Measurements from ENCODE around the gene SETBP1. TPM values are rescaled to one million over a fixed set of nuclear protein-coding genes. Genes with fewer than 3 reads are reported as not detected.

Gene SETBP1
- total and polyA plus RNA-seq, 2 of the 4 experiments (the other 2 are of a cell fraction), result 0.19 to 0.36 TPM

DNA sequence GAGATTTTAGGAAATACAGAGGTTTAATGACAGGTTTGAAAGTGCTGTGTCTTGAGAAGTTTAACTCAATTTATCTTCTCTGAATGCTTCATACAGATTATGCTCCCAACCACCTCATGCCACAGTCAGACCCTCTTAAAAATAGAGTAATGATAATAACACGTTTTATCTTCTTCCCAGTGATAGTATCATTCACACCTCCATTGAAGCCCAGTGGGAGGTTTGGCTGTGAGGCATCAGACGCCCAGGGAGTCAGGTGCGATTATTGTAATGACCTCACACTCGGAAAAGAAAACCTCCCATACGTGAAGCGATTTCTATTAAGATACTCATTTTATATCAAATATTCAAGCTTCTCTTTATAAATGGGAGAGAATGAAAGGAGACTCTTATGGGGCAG is 366.3 kb downstream of the SETBP1 start:
- H2BK120ac ChIP-seq (ENCODE audit: low read depth, low read length), result no peak overlapping the region
- H2AK9ac ChIP-seq (replicated peaks; ENCODE audit: low read depth, low read length, poor library complexity), result no peak overlapping the region
- ChIA-PET CTCF (no interaction called here), POLR2A (ENCODE audit: unreplicated experiment) (no interaction called here)
- no peaks in the 10 kb centered on the region for H3K9me3 ChIP-seq (ENCODE audit: control insufficient read depth, insufficient read depth, low read length)
- H4K8ac ChIP-seq (ENCODE audit: low read depth in 2 of 2, low read length in 2 of 2), result no peak overlapping the region
- no peak for DNase-seq
- no peak overlapping the region for H3K14ac ChIP-seq (replicated peaks; ENCODE audit: low read depth, low read length)
- BruUV-seq (replicated peaks), result no TSS peak
- ATAC-seq (ENCODE audit: low read depth), result no peak
- in situ Hi-C loops (cut with MboI; ENCODE audit: low sequenced_read_pairs) (no loop called here), intact Hi-C loops (cut with micrococcal nuclease) (no loop called here), dilution Hi-C loops (cut with HindIII; ENCODE audit: low sequenced_read_pairs, unreplicated experiment) (no loop called here)
- H2BK15ac ChIP-seq (ENCODE audit: low read depth, low read length), result no peak overlapping the region
- peaks cover 4% of the 10 kb centered on the region for H3K27me3 ChIP-seq (ENCODE audit: control insufficient read depth, insufficient read depth, low read length)
- H3K9me1 ChIP-seq (ENCODE audit: insufficient read depth, low read length), result no peaks in the 10 kb centered on the region; the same call in 1 of the 2 replicates
- WGBS, 2 experiments (ENCODE audit: extremely low coverage in 2 of 2, insufficient read length in 1 of 2), result no CpG with 5 or more reads among the region's 6 CpGs
- peaks cover 7% of the 10 kb centered on the region for H3K4me1 ChIP-seq (ENCODE audit: control insufficient read depth, insufficient read depth, low read length)
- no peak overlapping the region for H3K56ac ChIP-seq (ENCODE audit: extremely low read depth, insufficient read depth, low read length)
- no peak overlapping the region for H2AK5ac ChIP-seq (ENCODE audit: low read depth, low read length)
- no peak overlapping the region for H3K27ac ChIP-seq (ENCODE audit: insufficient read depth, low read length)
- TF ChIP-seq RCOR1 (IDR thresholded peaks at IDR 0.05; ENCODE audit: insufficient replicate concordance, low read length) (no peak), SMC3 (IDR thresholded peaks at IDR 0.05; ENCODE audit: low read depth, low read length) (no peak), CEBPB (IDR thresholded peaks at IDR 0.05; ENCODE audit: low read depth, low read length) (no peak), CHD1 (IDR thresholded peaks at IDR 0.05; ENCODE audit: low read depth, low read length) (no peak), MAZ (IDR thresholded peaks at IDR 0.05; ENCODE audit: borderline replicate concordance, low read depth, low read length) (no peak), RFX5 (IDR thresholded peaks at IDR 0.05; ENCODE audit: low read depth, low read length) (no peak), POLR2A (IDR thresholded peaks at IDR 0.05; ENCODE audit: low read depth, low read length) (no peak)
- TF ChIP-seq, protein P1, sequence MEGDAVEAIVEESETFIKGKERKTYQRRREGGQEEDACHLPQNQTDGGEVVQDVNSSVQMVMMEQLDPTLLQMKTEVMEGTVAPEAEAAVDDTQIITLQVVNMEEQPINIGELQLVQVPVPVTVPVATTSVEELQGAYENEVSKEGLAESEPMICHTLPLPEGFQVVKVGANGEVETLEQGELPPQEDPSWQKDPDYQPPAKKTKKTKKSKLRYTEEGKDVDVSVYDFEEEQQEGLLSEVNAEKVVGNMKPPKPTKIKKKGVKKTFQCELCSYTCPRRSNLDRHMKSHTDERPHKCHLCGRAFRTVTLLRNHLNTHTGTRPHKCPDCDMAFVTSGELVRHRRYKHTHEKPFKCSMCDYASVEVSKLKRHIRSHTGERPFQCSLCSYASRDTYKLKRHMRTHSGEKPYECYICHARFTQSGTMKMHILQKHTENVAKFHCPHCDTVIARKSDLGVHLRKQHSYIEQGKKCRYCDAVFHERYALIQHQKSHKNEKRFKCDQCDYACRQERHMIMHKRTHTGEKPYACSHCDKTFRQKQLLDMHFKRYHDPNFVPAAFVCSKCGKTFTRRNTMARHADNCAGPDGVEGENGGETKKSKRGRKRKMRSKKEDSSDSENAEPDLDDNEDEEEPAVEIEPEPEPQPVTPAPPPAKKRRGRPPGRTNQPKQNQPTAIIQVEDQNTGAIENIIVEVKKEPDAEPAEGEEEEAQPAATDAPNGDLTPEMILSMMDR (conservative IDR thresholded peaks at IDR 0.05; ENCODE audit: low read depth, low read length), result no peak
- H4K5ac ChIP-seq (ENCODE audit: low read depth, low read length), result no peak overlapping the region
- no peak overlapping the region for H3K9ac ChIP-seq (ENCODE audit: low read depth, low read length)
- H3K23ac ChIP-seq (ENCODE audit: low read depth, low read length), result no peak overlapping the region
- no peaks in the 10 kb centered on the region for H4K20me1 ChIP-seq (ENCODE audit: insufficient read depth, low read length)
- no peak overlapping the region for H3K4me2 ChIP-seq (ENCODE audit: low read depth, low read length)
- H4K91ac ChIP-seq (ENCODE audit: insufficient read depth, low read depth, low read length), result no peak overlapping the region
- H2BK5ac ChIP-seq (ENCODE audit: low read depth, low read length, poor library complexity, severe bottlenecking), result no peak overlapping the region
- no peak overlapping the region for H3K4ac ChIP-seq (ENCODE audit: low read depth, low read length)
- H2AFZ ChIP-seq (replicated peaks; ENCODE audit: low read length, poor library complexity), result no peak overlapping the region
- no peak overlapping the region for H2BK20ac ChIP-seq (ENCODE audit: low read depth, low read length)
- no peak overlapping the region for H3K18ac ChIP-seq (ENCODE audit: low read depth, low read length)
- H3K36me3 ChIP-seq (ENCODE audit: control insufficient read depth, insufficient read depth, low read length), result no peaks in the 10 kb centered on the region
- H3K79me1 ChIP-seq (ENCODE audit: low read depth in 1 of 2, low read length in 2 of 2), result no peaks in the 10 kb centered on the region
- no peak overlapping the region for H3K4me3 ChIP-seq (ENCODE audit: insufficient read depth, low read depth, low read length)

All from IMR-90 (cell line).